Activated CD8-positive, alpha-beta memory T cell treated with anti-CD3 and anti-CD28 coated beads for 1 hour (primary cell): ENCODE measurements around the gene CLSTN1.

Source experiments
- DNase-seq, 2 donors: peaks; one replicate each; pipeline ENCODE4 v3.0.0-alpha.2; 2020; ENCODE audit warnings: low read depth in 1 of 2; ENCODE audit errors: extremely low read depth in 1 of 2

The CLSTN1 gene

GRCh38 chr1:9823943-9824701, at the start of gene CLSTN1:
TSS of gene CLSTN1 (minus strand) at chr1:9823965. CDS start at chr1:9823733, 232 bp downstream.
- DNase-seq, result peak; percentile 71 to 87

DNA sequence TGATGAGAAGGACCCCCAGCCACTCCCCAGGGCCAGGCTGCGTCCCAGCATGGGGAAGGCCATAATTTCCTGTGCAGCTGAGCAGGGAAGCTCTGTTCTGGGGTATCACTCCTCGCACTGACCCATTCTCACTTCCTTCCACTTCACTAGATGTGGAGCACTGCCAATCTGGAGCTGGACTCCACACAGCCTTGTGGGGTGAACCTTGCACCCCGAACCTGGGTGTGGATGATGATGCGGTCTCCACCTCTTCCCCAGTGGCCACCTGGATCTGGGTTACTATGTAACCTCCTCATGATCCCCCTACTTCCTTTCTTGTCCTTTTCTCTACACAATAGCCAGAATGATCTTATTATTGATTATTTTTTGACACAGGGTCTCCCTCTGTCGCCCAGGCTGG, 49.6 kb upstream of the CLSTN1 start:
- DNase-seq, result no peak

GRCh38 chr1:9872430-9873165, 48.8 kb upstream of the CLSTN1 start:
- DNase-seq, result no peak

DNA sequence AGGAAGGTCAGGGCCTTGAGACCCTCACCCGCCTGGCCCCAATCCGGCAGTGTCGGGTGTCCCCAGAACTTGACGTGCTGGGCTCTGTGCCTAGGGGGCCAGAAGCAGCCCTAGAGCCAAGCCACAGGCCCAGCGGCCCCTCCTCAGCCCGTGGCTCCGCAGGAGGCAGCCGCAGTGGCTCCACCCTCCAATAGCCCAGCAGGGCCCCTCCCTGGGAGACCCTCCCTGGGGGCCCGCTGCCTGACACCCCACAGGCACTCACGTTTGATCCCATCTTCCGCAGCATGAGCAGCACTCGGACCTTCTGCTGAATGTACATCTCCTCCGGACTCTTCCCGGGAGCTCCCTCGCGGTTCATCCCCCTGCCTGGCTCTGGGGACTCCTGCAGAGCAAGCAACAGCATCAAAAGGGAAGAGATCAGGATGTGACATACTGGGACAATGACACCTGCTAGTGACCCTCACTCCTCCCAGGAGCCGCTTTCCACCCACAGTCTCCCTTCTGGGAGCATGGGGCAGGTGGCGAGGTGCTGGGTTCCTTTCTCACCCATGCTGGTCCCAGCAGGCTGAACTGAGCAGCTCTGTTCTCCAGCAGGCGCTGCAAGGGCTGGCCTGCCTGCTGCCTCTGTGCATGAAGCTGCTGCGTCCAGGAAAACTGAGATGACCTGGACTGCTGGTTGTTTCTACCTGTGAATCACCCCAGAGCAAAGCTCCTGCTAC, 48.1 kb upstream of the CLSTN1 start:
- no peak for DNase-seq

- no peak for DNase-seq
Measured at GRCh38 chr1:9871021-9871420, 47.3 kb upstream of the CLSTN1 start.

GRCh38 chr1:9870572-9870971, 46.8 kb upstream of the CLSTN1 start:
- DNase-seq, result no peak

DNA sequence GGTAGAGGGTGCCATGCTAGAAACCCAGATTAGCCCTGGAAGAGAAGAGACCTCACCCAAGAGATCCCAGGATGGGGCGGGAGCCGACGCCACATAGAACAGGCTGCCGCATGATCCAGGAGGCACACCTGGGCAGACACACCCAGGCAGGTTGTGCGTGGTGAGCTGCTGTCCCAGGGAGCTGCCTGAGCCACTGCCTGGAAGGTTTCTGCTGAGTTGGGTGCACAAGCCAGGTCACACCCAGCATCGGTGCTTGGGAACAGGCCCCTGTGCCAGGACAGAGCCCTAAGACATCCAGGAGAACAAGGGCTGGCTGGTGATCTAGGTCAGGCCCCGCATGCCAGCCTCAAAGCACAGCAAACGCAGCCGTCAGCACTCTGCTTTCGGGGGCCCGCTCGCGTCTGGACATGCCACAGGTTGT, 46.1 kb upstream of the CLSTN1 start:
- DNase-seq, result no peak

GRCh38 chr1:9868244-9868590, 44.5 kb upstream of the CLSTN1 start:
- no peak for DNase-seq

GRCh38 chr1:9867408-9868243, 43.9 kb upstream of the CLSTN1 start:
- peak; percentile 76 to 86 for DNase-seq

- no peak for DNase-seq
Measured at GRCh38 chr1:9866836-9867235, 43.1 kb upstream of the CLSTN1 start.

- DNase-seq, result no peak
Measured at GRCh38 chr1:9865724-9866123, 42.0 kb upstream of the CLSTN1 start.

DNA sequence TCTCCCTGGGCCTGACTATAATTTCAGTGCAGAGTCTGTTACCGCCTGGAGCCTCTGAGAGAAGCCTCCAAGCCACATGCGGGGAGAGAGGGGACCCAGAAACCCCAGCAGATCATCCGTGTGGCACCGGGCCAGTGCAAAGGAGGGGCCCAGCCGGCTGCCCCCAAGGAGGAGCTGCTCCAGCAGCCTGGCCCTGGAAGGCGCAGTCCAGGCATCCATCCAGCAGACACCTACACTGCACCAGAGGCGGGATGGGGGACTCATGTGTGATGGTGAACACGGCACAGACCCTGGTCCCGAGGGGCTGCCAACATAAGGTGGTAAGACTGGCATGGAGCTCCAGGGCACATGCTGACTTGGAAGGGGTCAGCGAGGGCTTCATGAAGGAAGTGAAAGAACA, 39.6 kb upstream of the CLSTN1 start:
- no peak for DNase-seq

DNA sequence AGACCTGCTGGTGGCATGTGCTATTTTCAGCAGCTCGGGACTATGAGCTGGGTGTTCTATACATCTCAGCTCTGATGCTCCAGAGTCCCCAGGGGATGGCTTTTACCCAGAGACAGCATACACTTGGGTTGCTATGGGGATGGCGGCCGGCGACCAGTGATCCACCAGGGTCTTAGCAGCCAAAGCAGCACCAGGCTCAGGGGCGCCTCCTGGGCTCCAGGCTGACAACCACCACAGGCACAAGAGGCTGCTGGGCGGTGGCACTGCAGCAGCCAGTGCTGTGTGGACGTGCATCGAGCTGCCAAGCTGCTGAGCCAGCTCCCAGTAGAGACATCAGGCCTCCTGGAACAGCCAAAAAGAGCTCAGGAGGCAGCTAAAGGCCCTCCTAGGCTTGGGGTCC, 37.6 kb upstream of the CLSTN1 start:
- no peak for DNase-seq

DNA sequence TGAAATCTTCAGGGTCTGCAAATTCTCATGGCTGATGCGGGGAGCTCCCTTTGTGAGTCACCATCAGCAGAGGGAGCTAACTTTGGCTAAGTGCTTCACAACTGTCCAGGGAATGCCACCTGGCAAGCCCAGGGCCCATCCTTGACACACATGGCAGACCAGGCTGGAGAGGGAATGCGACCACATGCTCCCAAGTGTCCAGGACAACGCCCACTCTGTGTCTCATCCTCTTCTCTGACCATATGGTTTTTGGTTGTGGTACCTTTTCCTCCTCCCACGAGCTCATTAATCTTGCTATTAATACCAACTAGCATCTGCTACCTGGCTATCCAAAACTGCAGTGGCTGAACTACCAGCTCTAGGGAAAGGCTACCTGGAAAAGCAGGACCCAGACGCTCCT, 37.1 kb upstream of the CLSTN1 start:
- DNase-seq, result no peak

DNA sequence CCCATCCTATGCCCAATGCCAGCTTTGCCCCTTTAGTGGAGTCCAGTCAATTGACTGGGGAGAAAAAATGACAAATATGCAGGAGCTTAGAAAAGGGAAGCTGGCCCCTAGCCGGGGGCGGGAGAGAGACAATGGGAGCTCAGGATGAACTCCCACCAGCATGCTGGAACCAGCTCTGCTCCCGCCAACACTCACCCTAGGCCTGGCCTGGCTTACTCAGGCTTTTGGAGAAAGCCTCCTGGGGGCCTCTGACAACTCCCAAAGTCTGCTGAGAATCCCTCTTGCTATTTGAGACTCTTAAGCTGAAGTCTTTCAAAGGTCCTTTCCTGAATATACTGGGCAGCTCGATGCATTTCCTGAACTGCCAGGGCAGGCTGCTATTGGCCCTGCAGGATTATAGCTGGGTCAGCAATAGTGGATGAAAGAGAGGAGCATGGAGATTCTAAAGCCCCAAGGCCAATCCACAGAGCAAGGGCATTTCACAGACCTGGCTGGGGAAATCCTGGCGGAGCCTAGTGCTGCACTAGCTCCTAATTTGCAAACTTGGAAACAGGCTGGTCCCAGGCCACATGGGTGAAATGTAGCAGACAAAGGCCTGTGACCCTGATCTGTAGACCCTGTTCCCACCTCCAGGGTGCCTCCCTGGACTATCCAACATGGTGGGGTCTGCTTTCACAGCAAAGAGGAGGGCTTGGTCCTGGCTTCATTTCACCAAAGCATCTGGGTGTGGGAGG, 35.7 kb upstream of the CLSTN1 start:
- DNase-seq, result no peak

DNA sequence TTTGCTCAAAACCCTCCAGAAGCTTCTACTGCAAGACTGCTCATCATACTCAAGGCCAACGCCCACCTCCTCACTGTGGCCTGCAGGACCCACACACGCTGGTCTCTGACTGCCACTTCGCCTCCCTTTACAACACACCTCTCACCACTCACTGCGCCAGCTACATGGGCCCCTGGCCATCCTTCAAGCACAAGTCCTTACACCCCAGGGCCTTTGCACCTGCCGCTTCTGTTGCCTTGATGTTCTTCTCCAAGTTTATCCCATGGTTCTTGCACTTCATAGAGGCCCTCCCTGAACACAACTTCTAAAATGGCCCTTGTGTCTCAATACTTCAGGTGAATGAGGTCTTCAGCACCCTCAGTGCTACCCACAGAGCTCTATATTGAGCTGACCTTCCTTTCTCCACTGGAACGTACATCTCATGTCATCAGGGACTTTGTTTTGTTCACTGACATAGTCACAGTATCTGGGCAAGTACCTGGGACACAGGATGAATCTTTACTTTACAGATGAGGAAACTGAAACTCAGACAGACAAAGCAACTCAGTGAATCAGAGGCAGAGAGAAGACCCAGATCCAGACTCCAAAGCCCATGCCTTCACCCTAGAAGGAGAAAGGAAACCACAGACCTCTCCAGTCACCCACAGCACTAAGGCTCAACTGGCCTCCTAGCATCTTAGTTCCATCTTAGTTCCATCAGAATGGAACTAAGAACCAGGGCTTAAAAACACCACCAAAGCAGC, 34.7 kb upstream of the CLSTN1 start:
- no peak for DNase-seq

DNA sequence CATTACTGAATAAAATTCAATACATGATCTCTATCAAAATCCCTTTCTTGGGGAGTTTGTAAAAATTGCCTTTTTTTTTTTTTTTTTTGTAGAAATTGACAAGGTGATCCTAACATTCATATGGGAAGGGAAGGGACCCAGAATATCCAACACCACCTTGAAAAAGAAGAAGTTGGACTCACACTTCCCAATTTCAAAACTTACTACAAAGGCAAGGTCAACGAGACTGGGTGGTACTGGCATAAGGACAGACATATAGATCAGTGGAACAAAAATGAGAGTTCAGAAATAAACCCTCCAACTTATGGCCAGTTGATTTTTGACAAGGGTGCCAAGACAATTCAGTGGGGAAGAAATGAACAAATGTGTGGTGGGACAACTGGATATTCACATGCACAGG, 31.4 kb upstream of the CLSTN1 start:
- no peak for DNase-seq

DNA sequence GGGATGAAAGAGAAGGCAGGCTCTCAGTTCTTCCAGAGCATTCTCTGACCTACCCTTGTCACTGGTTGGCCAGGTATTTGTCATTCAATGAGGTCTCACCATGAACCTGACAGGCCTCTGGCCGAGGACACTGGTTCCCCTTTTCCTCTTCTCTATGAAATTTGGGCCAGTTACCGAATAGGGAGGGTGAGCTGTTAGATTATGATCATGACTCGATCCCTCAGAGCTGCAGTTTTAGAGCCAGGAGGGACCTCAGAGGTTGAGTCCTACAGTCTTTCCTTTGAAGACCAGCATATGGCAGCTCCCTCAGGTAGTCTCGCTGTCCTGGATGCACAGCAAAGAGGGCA, 29.5 kb upstream of the CLSTN1 start:
- DNase-seq, result no peak

GRCh38 chr1:9852410-9853248, 28.9 kb upstream of the CLSTN1 start:
- no peak for DNase-seq
